SK-N-SH (cell line): Measurements from ENCODE around the gene IMMP1L. TPM values are rescaled to one million over a fixed set of nuclear protein-coding genes. Genes with fewer than 3 reads are reported as not detected.

ENCODE experiments used
- CTCF ChIA-PET: fragments of 300-600, 350-600 bp; formaldehyde crosslinking; extraction: SDS; loops from one replicate; lab custom pipeline; 2021; lab: Yijun Ruan, JAX
- POLR2A ChIA-PET: fragments of 350-600 bp; sonication (Branson Sonifier 250); formaldehyde crosslinking; extraction: SDS; loops from one replicate; lab custom pipeline; 2020; ENCODE audit warnings: antibody characterized with exemption, inconsistent platforms; lab: Yijun Ruan, JAX
- DNase-seq: peaks from one replicate; pipeline ENCODE4 v3.0.0; 2012
- H2AFZ ChIP-seq: fragments of 200-600 bp; sonication (generic); 2 replicates; pipeline ENCODE4 v1.8.1; 2016; ENCODE audit warnings: antibody characterized with exemption, mild to moderate bottlenecking, low read depth
- H3F3A ChIP-seq: fragments of 200-600 bp; sonication (generic); replicated peaks from 2 replicates; pipeline ENCODE3; 2016; ENCODE audit warnings: antibody characterized with exemption, mild to moderate bottlenecking; ENCODE audit not compliant: insufficient read depth
- H3K27ac ChIP-seq, 2 experiments: fragments of 200-500 bp in 1 of 2; fragments of 200-600 bp in 1 of 2; sonication (Bioruptor generic) in 1 of 2; sonication (generic), shearing (Covaris generic) in 1 of 2; 2 replicates each; pipeline versions ENCODE4 v1.5.1 to v1.6.1; 2014 to 2016; ENCODE audit warnings: low read depth in 2 of 2, inconsistent platforms in 1 of 2, low read length in 1 of 2, mild to moderate bottlenecking in 1 of 2, mixed read lengths in 1 of 2
- H3K27me3 ChIP-seq: fragments of 200-600 bp; sonication (generic), shearing (Covaris generic); 2 replicates; pipeline ENCODE4 v1.6.1; 2016; ENCODE audit warnings: mixed run types; ENCODE audit not compliant: insufficient read depth
- H3K36me3 ChIP-seq, 2 experiments: fragments of 200-500 bp in 1 of 2; fragments of 200-600 bp in 1 of 2; sonication (Bioruptor generic) in 1 of 2; sonication (generic) in 1 of 2; replicated peaks in 1 of 2; 2 replicates each; pipeline versions ENCODE3 to v1.5.1; 2014 to 2016; ENCODE audit warnings: low read length in 1 of 2, mild to moderate bottlenecking in 1 of 2; ENCODE audit not compliant: insufficient read depth in 2 of 2, control insufficient read depth in 1 of 2
- H3K4me1 ChIP-seq, 2 experiments: fragments of 200-500 bp in 1 of 2; fragments of 200-600 bp in 1 of 2; sonication (Bioruptor generic) in 1 of 2; sonication (generic), shearing (Covaris generic) in 1 of 2; 2 replicates each; pipeline versions ENCODE4 v1.5.1 to v1.6.1; 2014 to 2016; ENCODE audit warnings: low read depth in 1 of 2, low read length in 1 of 2, mixed run types in 1 of 2; ENCODE audit not compliant: insufficient read depth in 2 of 2, control insufficient read depth in 1 of 2
- H3K4me2 ChIP-seq: fragments of 200-600 bp; sonication (generic), shearing (Covaris generic); 2 replicates; pipeline ENCODE4 v1.6.1; 2017; ENCODE audit warnings: mixed run types
- H3K4me3 ChIP-seq, 2 experiments: fragments of 200-500 bp in 1 of 2; fragments of 200-600 bp in 1 of 2; sonication (Bioruptor generic) in 1 of 2; sonication (generic), shearing (Covaris generic) in 1 of 2; 2 replicates each; pipeline versions ENCODE4 v1.5.1 to v1.8.1; 2014 to 2016; ENCODE audit warnings: low read depth in 2 of 2, inconsistent platforms in 1 of 2, low read length in 1 of 2, mild to moderate bottlenecking in 1 of 2, mixed read lengths in 1 of 2, moderate library complexity in 1 of 2
- H3K79me2 ChIP-seq: fragments of 200-600 bp; sonication (generic); 2 replicates; pipeline ENCODE4 v1.8.1; 2017; ENCODE audit warnings: mild to moderate bottlenecking; ENCODE audit not compliant: insufficient read depth
- H3K9ac ChIP-seq: fragments of 200-600 bp; sonication (generic); 2 replicates; pipeline ENCODE4 v1.6.1; 2017; ENCODE audit warnings: mixed run types
- H3K9me2 ChIP-seq: fragments of 200-600 bp; sonication (generic); 2 replicates; pipeline ENCODE4 v1.6.1; 2017; ENCODE audit warnings: mixed run types
- H3K9me3 ChIP-seq: fragments of 200-600 bp; sonication (generic); 2 replicates; pipeline ENCODE4 v1.6.1; 2017; ENCODE audit warnings: mixed run types, mild to moderate bottlenecking, moderate library complexity
- H4K20me1 ChIP-seq: fragments of 200-600 bp; sonication (generic); 2 replicates; pipeline ENCODE4 v1.6.1; 2017; ENCODE audit warnings: mild to moderate bottlenecking, mixed run types; ENCODE audit not compliant: insufficient read depth
- EZH2phosphoT487 ChIP-seq: fragments of 200-600 bp; sonication (generic); IDR thresholded peaks from 2 replicates; pipeline ENCODE4 v1.6.1; 2017; ENCODE audit warnings: low read depth, mixed run types, mild to moderate bottlenecking, antibody characterized with exemption, moderate library complexity, borderline replicate concordance
- GABPA ChIP-seq: IDR thresholded peaks from 2 replicates; pipeline ENCODE4 v1.4.0; 2012; ENCODE audit warnings: low read depth, mild to moderate bottlenecking
- JUND ChIP-seq: IDR thresholded peaks from 2 replicates; pipeline ENCODE4 v1.4.0; 2012
- MXI1 ChIP-seq: IDR thresholded peaks from 2 replicates; pipeline ENCODE4 v1.6.1; 2012; ENCODE audit warnings: mild to moderate bottlenecking, low read depth, low read length, improper control_type of control experiment
- NFIC ChIP-seq: IDR thresholded peaks from 2 replicates; pipeline ENCODE4 v1.4.0; 2012; ENCODE audit warnings: borderline replicate concordance
- REST ChIP-seq: IDR thresholded peaks from 2 replicates; pipeline ENCODE4 v1.6.1; 2012; ENCODE audit warnings: mild to moderate bottlenecking, low read depth, low read length, moderate library complexity
- SIN3A ChIP-seq: IDR thresholded peaks from 2 replicates; pipeline ENCODE4 v1.6.1; 2012; ENCODE audit warnings: low read depth, mild to moderate bottlenecking, low read length, moderate library complexity, borderline replicate concordance
- ZBTB33 ChIP-seq: IDR thresholded peaks from 2 replicates; pipeline ENCODE4 v1.4.0; 2012; ENCODE audit warnings: low read depth, borderline replicate concordance
- WGBS: methylation state at CpG from one replicate; pipeline ENCODE4 v1.1.6; 2017; ENCODE audit warnings: low lambda C conversion rate; 5-methylcytosine and 5-hydroxymethylcytosine counted together
- polyA plus RNA-seq, 3 experiments: library from polyadenylated mRNA; depleted of rRNA; stranded (reverse); fragments of >200 nt; gene quantifications; 2 replicates each; pipeline ENCODE4 v1.2.3, GENCODE V29; 2012

IMMP1L gene
- polyA plus RNA-seq, 1 of the 3 experiments (the other 2 are of a cell fraction) = 40.9 TPM

GRCh38 chr11:31415435-31415834, 94.0 kb downstream of the IMMP1L start:
- peaks cover 3% of the 10 kb centered on the region for H3F3A ChIP-seq
- H3K9ac ChIP-seq = no peak overlapping the region
- TF ChIP-seq EZH2phosphoT487 (no peak), MXI1 (no peak), ZBTB33 (no peak), NFIC (no peak), REST (no peak), SIN3A (no peak), GABPA (no peak)
- no peak overlapping the region for H3K27ac ChIP-seq
- DNase-seq = no peak
- H3K9me2 ChIP-seq = no peaks in the 10 kb centered on the region
- H4K20me1 ChIP-seq = no peaks in the 10 kb centered on the region
- H3K4me1 ChIP-seq = no peaks in the 10 kb centered on the region; a peak in 1 of 4 replicates
- no peaks in the 10 kb centered on the region for H3K79me2 ChIP-seq
- H3K9me3 ChIP-seq = no peaks in the 10 kb centered on the region
- WGBS = 85% methylated on average over 4 of the region's 4 CpGs
- no peak overlapping the region for H3K4me3 ChIP-seq
- no peak overlapping the region for H2AFZ ChIP-seq
- ChIA-PET POLR2A (no interaction called here), CTCF (interaction anchor here (0.7 to 1.4 kb wide), 2 partner anchors 9 to 373 kb away, joined by 3 to 4 read pairs; no protein-coding TSS in a partner anchor)
- no peaks in the 10 kb centered on the region for H3K36me3 ChIP-seq
- no peaks in the 10 kb centered on the region for H3K27me3 ChIP-seq
- H3K4me2 ChIP-seq = no peak overlapping the region

GRCh38 chr11:31414338-31414737, 95.1 kb downstream of the IMMP1L start:
- peaks cover 3% of the 10 kb centered on the region for H3F3A ChIP-seq
- ChIA-PET POLR2A (no interaction called here), CTCF (interaction anchor here (1.0 to 1.4 kb wide), 3 partner anchors 8 to 456 kb away, joined by 4 read pairs; no protein-coding TSS in a partner anchor)
- no peak for TF ChIP-seq JUND
- no peak overlapping the region for H3K27ac ChIP-seq
- 64% methylated on average over 3 of the region's 3 CpGs for WGBS
- H3K9ac ChIP-seq = no peak overlapping the region
- H3K9me2 ChIP-seq = no peaks in the 10 kb centered on the region
- H3K4me2 ChIP-seq = no peak overlapping the region
- H3K27me3 ChIP-seq = no peaks in the 10 kb centered on the region
- H4K20me1 ChIP-seq = no peaks in the 10 kb centered on the region
- no peak for DNase-seq
- H3K79me2 ChIP-seq = no peaks in the 10 kb centered on the region
- no peaks in the 10 kb centered on the region; a peak in 1 of 4 replicates for H3K4me1 ChIP-seq
- no peak overlapping the region for H3K4me3 ChIP-seq
- no peaks in the 10 kb centered on the region for H3K9me3 ChIP-seq
- no peaks in the 10 kb centered on the region for H3K36me3 ChIP-seq
- no peak overlapping the region for H2AFZ ChIP-seq
